Measurements from ENCODE around the gene IER3.
"Not testable (repeated sequence)": the region's sequence is repeated elsewhere in the genome, so short reads cannot be mapped to it uniquely, and the experiment has no call there.

The IER3 gene

GRCh38 chr6:30747300-30747687 lies 2.9 kb upstream of the IER3 start:
- DNase-seq: no peak

- DNase-seq: no peak
These were observed 971 bp downstream of the IER3 start for GRCh38 chr6:30743099-30744053.

GRCh38 chr6:30742316-30743098 lies 1.8 kb downstream of the IER3 start, which contains the start of gene FLOT1:
Gene FLOT1 (minus strand): TSS chr6:30742687. CDS start chr6:30742189, 498 bp downstream.
- DNase-seq: peak; percentile 58

GRCh38 chr6:30741789-30742315 lies 2.5 kb downstream of the IER3 start:
- no peak for DNase-seq

- no peak for DNase-seq
These were observed 3.1 kb downstream of the IER3 start for GRCh38 chr6:30741063-30741779.

GRCh38 chr6:30740540-30740870 lies 3.8 kb downstream of the IER3 start:
- DNase-seq: no peak

- no peak for DNase-seq
These were observed 5.8 kb downstream of the IER3 start for GRCh38 chr6:30738532-30738931.

- no peak for DNase-seq
These were observed 8.6 kb downstream of the IER3 start for GRCh38 chr6:30735668-30736314.

GRCh38 chr6:30732237-30732943 lies 12.0 kb downstream of the IER3 start:
- no peak for DNase-seq

DNA sequence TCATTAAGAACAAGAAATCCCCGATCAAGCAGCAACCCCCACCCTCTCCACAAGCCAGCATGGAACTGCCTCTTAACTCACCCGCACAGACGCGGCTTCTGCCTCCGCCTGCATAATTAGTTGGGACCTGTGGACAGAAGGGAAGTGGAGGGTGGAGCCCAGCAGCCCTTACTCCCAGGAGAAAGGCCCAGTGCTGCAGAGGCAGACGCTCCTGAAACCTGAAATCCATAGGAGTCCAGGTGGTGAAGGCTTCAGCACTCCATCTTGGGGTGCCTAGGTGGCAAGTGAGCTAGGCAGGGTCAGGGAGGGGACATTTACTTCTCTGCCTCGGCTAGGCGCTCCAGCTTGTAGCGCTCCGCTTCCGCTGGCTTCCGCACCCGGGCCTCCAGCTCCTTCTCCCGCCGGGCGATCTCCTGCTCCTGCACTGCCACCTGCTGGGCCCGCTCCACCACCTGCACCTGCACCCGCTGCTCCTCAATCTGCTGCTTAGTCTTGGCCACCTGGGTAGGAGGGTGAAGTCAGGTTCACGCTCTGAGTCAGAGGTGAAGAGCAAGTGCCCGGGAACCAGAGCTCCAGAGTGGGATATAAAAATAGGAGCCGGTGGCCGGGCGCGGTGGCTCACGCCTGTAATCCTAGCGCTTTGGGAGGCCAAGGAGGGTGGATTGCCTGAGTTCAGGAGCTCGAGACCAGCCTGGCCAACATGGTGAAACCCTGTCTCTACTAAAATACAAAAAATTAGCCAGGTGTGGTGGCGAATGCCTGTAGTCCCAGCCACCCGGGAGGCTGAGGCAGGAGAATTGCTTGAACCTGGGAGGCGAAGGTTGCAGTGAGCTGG lies 13.5 kb downstream of the IER3 start:
- peak; percentile 52 for DNase-seq

- no peak for DNase-seq
These were observed 16.3 kb downstream of the IER3 start for GRCh38 chr6:30727920-30728553.

GRCh38 chr6:30726506-30727413 lies 17.6 kb downstream of the IER3 start:
- no peak for DNase-seq

- DNase-seq: no peak
These were observed 18.4 kb downstream of the IER3 start for GRCh38 chr6:30725713-30726505.

GRCh38 chr6:30724906-30725667 lies 19.3 kb downstream of the IER3 start:
- no peak for DNase-seq

GRCh38 chr6:30723843-30724741 lies 20.3 kb downstream of the IER3 start:
- not testable (repeated sequence) for DNase-seq

GRCh38 chr6:30723159-30723842 lies 21.0 kb downstream of the IER3 start:
- DNase-seq: not testable (repeated sequence)

Measured in NCI-H1436 treated with DMSO at 0.1 percent for 48 hours (cell line).